Fibroblast of skin of back (primary cell): ENCODE data around the gene USP32.

Source experiments
- DNase-seq: peaks from one replicate; pipeline ENCODE4 v3.0.0-alpha.2; 2013

USP32 gene

DNA sequence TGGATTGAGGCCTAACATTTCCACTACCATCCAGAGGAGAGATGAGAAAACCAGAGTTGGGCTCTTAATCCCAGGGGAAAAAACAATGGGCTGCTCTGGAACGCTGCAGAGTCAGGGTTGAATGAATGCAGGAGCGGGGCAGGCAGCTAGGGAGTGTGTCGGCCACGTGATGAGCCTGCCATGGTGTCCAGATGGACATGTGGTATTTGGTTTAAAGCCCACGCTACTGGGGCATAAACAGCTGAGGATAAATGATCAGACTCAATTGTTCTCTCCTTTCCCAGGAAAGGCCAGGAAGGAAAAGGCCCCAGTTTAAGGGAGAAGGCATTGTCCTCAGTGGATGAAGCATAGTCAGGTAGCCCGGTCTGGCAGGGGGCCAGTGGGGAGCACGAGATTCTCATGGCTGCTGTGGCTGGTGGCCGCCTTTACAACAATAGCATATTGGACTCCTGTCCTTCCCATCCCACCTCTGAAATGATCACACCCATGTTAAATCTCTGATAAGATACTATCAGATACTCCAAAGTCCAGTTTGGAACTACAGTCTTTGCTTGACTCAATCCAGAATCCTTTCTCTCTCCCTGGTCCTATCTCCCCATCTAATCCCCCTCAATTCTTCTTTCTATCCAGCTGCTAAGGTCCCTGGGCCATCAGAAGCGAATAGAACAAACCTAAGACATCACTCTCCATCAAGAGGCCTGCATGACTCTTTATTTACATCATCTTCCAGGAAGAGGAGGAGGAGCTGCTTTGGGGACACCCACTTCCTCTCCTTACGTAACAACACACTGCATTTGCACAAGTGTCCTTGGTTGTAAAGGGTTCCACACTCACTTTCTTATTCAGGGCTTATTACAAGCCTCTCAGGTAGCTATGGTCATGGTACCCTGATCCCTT is 221.8 kb downstream of the USP32 start:
- peak; percentile 56 for DNase-seq

DNA sequence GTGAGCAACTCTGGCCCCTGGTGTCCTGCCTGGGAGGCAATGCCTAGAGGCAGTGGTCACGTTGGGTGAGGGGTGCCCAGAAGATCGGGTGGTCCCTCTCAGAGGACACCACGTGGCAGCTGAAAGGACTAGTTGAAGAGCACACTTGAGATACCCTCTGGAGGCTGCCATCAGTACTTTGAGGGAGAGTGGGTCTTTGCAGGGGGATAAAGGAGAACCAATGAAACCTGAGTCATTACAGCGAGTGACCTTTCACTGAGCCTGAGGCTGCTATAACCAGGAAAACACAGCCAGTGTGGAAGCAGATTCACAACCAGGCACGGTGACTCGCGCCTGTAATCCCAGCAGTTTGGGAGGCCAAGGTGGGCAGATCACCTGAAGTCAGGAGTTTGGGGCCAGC is 223.3 kb downstream of the USP32 start:
- DNase-seq: no peak

DNA sequence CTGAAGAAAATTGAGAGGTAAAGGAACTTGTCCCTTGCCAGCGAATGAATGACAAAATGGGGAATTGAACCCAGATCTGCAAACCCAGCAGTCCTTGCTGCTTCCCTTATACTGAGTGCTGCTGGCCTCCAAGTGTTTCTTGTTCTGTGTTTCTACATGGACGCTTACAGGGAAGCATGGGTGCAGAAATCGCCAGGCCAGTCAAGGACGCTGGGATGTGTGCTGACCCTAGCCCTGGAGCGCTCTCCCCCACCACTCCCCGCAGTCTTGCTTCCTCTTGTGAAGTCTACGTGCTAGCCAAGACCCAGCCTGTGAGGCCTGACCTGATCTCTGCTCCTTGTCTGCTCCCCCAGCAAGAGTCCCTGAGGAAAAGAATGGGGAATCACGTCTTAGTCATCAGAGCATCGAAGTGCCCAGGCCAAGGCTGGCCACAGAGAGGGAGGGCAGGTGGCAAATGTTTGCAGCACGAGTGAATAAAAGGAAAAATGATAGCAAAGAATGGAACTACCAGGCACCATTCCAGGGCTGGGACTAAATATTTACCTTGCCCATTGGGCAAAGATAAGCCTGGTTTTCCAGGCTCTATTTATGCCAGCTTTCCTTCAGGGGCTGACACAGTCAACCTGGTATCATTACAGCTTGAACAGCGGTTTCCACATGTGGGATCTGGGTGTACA is 224.7 kb downstream of the USP32 start:
- peak; percentile 42 for DNase-seq

DNA sequence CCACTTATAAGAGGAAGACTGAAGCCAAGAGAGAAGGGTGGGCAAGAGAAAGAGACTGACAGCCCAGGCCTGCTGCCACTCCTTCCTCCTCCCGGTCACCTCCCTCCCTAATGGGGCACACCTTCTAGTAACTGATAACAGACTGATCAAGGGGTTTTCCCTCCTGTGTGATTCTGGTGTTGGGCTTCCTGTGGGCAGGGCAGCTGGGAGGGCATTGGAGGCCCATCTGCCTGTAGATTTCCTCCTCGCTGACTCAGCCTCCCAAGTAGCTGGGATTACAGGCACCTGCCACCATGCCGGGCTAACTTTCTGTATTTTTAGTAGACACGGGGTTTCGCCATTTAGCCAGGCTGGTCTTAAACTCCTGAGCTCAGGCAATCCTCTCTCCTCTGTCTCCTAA is 226.0 kb downstream of the USP32 start:
- DNase-seq: no peak

DNA sequence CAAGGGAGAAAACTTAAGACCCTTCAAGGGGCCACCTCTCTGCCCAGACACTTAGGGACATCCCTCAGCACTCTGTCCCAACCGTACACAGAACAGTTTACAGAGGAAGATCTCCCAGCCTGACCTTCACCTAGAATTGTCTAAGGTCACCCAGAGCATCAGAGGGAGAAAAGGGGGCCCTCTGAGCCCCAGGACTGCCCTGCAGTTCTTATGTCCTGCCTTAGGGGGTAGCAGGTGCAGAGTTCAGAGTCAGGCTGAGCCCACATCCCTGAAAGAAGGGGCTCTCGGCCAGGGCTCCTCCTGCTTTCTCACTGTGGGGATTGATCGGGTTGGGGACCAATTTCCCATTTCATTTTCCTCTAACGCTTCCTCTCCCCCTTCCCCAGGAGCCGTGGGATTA is 226.7 kb downstream of the USP32 start:
- DNase-seq: no peak

DNA sequence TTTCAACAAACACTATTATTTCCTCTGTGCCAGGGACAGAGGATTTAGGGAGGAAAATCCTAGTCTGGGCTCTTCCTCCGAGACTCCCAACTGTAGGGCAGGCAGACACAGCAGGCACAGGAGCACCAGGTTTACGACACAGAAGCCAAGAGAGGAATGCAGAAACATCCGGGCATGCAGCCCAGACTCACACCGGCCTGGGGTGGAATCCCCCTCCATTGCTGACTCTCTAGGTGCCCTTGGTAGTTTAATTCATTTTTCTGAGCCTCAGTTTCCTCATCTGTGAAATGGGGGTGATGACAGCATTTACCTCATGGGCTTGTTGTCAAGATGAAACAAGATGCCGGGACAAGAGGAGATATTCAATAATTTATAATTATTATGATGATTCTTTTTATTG is 227.2 kb downstream of the USP32 start:
- no peak for DNase-seq

DNA sequence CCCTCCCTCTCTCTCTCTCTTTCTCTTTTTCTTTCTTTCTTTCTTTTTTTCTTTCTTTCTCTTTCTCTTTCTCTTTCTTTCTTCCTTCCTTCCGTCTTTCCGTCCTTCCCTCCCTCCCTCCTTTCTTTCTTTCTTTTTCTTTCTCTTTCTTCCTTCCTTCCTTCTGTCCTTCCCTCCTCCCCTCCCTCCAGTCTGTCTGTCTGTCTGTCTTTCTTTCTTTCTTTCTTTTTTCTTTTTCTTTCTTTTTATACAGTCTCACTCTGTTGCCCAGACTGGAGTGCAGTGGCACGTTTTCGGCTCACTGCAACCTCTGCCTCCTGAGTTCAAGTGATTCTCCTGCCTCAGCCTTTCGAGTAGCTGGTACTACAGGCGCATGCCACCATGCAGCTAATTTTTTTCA is 227.8 kb downstream of the USP32 start:
- no peak for DNase-seq

DNA sequence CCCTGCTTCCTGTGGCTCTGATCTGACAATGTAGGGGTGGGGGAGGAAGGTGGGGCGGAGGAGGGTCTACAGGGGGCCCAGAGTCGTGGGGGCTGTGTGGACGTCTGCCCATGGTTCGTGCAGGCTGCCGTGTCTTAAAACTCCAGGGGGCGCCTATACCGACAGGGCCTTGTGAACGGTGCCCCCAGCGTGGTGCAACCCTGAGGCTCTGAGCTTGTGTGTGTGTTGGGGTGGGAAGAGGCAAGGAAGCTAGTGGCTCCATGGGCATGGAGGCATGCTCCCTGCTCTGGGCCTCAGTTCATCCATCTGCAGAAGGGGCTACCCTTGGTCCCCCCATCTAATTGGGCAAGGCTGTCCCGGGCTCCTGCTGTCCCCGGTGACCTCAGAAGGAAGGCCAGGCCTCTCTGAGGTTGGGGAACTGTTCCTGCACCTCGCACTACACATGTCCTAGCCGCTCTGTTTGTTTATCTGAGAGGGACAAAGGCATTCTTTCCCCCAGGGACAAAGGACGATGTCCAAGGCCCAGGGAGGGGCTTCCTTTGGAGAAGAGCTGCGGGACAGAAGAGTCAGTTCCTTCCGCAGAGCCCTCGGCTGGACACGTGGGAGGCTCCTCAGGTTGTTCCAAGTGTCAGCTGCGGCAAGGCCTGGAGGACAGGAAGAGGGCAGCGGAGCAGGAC is 228.7 kb downstream of the USP32 start:
- no peak for DNase-seq

DNA sequence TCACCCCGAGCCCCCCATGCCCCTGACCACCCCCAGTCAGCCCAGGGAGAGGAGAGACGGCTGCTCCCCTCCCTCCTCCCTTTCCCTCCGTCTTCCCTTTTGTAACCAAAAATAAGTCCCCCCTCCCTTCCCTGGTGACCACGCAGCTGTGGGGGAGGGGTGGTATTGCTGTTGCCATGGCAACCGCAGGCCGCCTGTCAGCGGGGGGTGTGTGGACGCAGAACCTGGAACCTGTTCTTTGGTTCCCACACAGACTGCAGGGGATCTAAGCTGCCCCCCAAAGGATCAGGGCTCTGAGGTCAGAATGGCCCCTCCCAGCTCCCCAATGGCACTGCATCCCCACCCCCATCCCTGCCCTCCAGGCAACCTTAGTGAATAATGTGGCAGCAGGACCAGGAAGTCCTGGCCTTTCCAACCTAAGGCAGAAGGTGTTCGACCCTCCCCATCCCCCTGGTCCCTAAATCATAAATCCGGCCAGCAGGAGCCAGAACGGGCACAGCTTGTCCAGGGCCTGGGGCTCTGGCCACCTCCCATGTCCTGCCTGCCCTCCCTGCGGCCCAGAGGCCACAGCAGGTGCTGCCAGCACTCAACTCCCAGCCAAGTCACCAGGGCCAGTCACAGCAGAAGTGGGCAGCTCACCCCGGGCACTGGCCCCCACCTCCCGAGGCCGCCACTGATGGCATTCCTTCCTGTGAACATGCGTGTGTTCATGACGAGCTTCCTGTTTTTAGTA is 230.2 kb downstream of the USP32 start:
- no peak for DNase-seq

DNA sequence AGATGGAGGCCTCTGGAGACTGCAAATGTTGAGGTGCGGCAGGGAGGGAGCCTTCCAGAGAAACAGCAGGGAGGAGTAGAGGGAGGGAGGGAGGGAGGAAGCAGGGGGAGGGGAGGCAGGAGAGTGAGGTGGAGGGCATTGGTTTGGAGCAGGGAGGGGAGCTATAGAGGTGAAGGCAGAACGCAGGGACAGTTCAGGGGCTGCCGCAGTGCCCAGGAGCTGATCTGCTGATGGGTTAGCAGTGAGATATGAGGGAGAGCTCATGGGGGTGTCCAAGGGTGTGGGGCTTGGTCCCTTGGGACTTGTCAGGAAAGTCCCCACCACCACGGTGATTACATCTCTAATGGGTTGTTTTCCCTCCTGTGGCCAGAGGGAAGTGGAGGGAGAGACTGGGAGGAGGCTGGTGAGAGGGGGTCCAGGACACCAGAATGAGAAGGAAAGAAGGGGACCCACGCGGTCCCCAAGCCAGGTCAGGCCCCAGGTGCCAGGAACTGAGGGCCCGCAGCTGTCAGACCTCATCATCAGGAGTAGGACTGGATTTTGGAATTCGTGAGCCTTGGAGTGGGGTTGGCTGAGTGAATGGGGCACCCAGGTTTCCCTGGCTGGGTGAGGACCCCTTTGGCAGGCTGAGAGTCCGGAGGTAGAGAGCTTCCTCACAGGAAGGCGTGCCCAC is 231.0 kb downstream of the USP32 start:
- DNase-seq: no peak

DNA sequence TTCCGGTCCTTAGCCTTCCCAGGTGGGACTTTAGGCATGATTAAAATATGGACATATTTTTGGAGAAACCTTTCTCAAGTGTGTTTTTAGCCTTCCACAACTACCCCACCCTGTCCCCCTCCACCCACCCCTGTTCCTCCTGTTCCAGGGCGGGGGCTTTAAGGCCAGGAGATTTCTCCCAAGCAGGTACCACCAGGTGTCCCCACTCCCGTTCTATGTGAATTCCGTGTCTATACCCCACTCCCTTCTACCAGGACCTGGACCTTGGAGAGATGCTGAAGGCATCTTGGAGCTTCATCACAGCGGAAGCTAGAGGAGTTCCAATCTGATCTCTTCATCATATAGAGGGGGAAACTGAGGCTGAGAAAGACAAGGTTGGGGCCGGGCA is 232.5 kb downstream of the USP32 start:
- DNase-seq: no peak

DNA sequence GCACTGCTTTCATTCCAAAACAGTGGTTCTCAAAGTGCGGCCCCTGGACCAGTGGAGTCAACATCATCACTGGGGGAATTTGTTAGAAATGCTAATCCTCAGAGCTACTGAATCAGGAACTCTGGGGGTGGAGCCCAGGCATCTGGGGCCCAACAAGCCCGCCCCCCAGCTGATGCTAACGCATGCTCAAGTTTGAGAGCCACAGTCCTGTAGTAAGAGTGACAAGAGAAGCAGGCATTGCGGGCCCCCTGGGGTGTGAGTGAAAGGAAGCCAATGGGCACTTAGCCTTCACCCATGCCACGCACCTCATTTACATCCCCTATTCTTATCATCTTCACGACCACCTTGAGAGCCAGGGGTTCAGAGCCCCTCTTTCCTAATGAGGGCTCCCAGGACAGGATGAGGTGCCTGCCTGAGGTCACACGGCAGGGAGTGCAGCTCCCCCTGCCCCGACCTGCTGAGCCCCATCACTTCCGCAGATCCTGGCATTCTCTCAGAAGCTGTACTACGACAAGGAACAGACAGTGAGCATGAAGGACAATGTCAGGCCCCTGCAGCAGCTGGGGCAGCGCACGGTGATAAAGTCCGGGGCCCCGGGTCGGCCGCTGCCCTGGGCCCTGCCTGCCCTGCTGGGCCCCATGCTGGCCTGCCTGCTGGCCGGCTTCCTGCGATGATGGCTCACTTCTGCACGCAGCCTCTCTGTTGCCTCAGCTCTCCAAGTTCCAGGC is 233.0 kb downstream of the USP32 start:
- peak; percentile 24 for DNase-seq

DNA sequence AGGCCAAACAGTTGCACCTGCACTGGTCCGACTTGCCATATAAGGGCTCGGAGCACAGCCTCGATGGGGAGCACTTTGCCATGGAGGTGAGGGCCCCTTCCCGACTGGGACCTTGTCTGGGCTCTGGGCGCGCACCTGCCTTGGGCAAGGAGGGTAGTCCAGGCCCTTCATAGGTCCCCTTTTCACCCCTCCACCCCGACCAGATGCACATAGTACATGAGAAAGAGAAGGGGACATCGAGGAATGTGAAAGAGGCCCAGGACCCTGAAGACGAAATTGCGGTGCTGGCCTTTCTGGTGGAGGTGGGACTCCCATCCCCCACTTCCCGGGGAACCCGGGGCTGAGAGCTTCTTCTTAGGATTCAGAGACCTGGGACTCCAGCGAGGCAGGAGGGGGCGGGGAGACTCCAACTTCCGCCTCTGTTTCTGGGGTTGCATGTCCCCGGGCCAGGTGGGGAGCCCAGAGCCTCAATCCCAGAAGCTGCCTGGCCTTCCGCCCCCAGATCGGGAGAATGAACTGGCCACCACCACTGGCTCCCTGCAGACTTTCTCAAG is 234.4 kb downstream of the USP32 start:
- no peak for DNase-seq

DNA sequence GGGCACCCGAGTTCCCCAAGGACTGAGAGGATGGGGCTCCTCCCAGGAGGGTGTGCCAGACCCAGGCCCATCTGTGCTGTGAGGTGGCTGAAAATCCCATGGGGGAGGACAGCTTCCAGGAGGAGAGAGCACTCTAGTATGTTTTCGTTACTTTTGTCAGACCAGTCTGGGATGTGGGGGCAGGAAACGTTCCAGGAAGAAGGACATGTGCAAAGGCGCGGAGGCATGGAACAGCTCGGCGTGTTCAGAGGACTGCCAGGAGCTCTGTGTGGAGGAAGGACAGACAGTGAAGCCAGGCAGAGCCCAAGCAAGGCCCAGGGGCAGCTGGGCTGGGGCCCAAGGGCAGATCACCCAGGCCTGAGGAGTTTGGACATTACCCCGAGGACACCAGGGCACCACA is 235.2 kb downstream of the USP32 start:
- DNase-seq: no peak

DNA sequence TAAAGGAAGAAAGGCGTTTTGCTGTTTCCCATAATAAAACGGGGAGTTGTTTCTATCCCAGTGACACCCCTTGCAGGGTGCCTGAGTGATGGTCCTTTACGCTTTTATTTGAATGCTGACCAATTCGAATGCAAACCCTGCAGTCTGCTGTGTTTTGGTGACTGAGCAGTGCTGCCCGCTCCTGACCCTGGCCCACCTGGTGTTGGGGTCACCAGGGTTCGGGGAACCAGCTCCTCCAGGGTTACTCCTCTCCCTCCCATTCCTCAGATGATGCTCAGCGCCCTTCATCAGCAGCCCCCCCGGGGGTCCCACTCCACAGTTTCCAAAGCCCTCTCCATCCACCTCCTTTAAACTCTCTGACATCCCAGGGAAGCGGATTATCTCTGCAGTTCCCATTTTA is 236.1 kb downstream of the USP32 start:
- DNase-seq: no peak

DNA sequence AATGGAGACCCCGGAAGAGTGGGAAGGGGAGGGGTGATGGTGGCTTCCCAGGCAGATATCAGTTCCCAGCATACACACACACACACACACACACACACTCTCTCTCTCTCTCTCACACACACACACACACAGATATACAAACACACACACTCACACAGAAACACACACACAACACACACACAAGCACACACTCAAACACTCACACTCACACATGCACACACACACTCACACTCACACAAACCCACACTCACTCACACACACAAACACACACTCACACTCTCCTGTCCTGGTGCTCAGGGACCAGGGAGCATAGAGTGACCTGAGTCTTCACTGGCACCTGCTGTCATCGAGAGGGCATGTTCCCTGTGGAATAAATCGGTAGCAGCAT is 236.5 kb downstream of the USP32 start:
- no peak for DNase-seq

DNA sequence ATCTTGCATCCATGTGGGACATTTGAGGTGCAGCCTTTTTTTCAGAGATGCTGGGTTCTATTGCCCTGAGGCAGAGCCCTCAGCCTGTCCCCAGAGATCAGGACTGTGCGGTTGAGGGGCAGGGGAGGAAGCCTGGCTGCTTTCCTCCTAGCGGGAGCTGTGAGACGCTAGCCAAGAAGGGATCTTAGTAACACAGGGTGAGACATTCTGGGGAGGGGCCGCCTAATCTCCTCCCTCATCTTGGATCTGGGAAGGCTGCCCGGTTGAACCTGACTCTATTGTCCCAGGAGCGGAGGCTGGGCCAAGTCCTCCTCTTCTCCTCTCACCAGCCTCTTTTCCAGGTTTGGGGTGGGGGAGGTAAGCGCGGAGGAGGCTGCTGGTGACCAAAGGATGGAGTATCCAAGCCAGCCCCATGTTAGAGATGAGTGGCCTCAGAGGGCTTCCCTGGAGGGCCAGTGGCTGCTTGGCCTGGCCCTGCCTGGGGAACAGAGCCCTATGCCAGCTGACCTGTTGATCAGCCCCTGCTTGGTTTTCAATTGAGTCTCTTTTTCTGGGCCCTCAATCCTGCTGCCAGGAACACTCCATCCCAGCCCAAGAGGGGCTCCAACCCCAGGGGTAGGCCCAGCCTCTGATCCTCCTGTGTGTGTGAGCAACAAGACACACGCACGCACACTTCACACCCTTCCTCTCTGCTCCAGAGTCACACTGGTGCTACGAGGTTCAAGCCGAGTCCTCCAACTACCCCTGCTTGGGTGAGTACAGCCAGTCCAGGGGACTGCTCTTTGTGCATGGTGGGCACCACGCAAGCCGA is 237.1 kb downstream of the USP32 start:
- peak; percentile 77 for DNase-seq

DNA sequence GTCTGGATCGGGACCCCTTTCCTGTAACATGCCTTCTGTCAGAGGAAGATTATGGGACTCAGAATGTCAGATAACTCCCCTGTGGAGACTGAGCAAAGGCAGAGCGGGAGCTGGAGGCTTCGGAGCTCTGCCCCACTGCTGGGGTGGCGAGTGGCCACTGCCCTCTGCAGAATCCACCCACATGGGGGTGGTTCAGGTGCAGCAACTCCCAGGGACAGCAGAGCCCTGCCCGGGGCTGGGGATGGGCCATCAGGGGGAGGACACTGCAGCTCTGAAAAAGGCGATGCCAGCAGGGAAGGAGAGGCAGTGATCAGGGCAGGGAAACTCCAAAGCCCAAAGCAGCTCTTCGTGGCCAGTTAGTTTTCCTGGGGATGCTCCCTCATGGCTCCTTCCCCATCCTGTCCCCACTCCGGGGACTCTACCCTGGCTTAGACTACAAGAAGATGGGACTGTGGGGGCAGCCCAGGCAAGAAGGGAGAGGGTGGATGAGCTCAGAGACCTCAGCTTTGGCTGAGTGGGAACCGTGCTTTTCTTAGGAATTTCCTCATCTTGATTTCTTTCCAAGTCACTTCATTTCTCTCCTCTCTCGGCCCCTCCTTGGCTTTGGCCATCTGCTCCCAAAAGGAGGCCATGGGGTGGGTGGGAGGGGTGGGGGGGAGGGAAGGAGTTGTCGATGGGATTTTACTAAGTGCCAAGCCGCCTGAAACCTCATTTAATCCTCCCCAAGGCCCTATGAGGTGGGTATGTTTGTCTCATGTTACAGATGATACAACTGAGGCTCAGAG is 238.1 kb downstream of the USP32 start:
- no peak for DNase-seq

DNA sequence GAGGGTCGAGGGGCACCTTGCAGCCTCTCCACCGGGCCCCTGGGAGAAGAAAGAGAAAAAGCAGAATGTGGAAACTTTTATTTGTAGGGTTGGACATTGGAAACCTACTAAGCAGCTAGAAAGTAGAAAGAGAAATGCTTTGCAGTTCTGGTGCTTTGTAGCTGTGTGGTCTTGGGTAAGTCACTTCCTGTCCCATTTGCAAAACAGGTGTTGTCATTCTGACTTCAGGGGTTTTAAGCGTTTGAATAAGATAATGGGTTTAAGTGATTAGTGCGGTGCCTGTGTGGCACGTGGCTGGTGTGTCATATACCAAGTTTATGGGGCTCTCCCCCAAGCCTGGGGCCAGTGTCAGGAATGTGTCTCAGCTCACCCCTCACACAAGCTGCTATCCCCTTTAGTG is 240.6 kb downstream of the USP32 start:
- DNase-seq: no peak
